A549 (cell line): ENCODE results near the gene PHB1. TPM values are rescaled to one million over a fixed set of nuclear protein-coding genes. Genes with fewer than 3 reads are reported as not detected.

Experiments
- ATAC-seq, 2 experiments: fragments of 200-7000 bp in 1 of 2; fragments of >200 bp in 1 of 2; cut with Nextera tagmentation in 1 of 2; cut with Tn5 transposase in 1 of 2; 3 replicates each; pipeline versions ENCODE4 v1.8.0 to v1.9.1; 2018 to 2020; ENCODE audit warnings: mild to moderate bottlenecking in 1 of 2, moderate library complexity in 1 of 2
- CTCF ChIA-PET: fragments of 300-600 bp; sonication (Branson Sonifier 250); formaldehyde crosslinking; extraction: SDS; loops from one replicate; lab custom pipeline; 2021; ENCODE audit warnings: antibody characterized with exemption, inconsistent platforms; lab: Yijun Ruan, JAX
- POLR2A ChIA-PET: fragments of 350-600 bp; formaldehyde crosslinking; extraction: SDS; loops from one replicate; lab custom pipeline; 2021; ENCODE audit warnings: antibody characterized with exemption, inconsistent platforms; lab: Yijun Ruan, JAX
- DNase-seq, 2 experiments: peaks; one replicate each; pipeline versions ENCODE4 v3.0.0 to v3.0.0-alpha.2; 2011 to 2016; ENCODE audit warnings: low read depth in 1 of 2, low spot score in 1 of 2
- FAIRE-seq: peaks from 2 replicates; lab custom pipeline; 2011; peaks lifted over from hg19 to GRCh38; lab: Jason Lieb, UNC
- H3K27ac ChIP-seq, 2 experiments: fragments of >200 bp; sonication (Bioruptor Twin); formaldehyde crosslinking; 3 replicates each; pipeline ENCODE4 v1.5.1; 2016 to 2017
- H3K4me1 ChIP-seq: fragments of >200 bp; sonication (Bioruptor Twin); formaldehyde crosslinking; 3 replicates; pipeline ENCODE4 v1.6.1; 2016
- H3K4me2 ChIP-seq: fragments of >200 bp; sonication (Bioruptor Twin); formaldehyde crosslinking; 3 replicates; pipeline ENCODE4 v1.6.1; 2016
- H3K4me3 ChIP-seq: fragments of >200 bp; sonication (Bioruptor Twin); formaldehyde crosslinking; 3 replicates; pipeline ENCODE4 v1.5.1; 2016
- H3K9me3 ChIP-seq: fragments of >200 bp; sonication (Bioruptor Twin); formaldehyde crosslinking; 3 replicates; pipeline ENCODE4 v1.6.1; 2016
- CBX2 ChIP-seq: fragments of 200-600 bp; sonication (generic); IDR thresholded peaks from 2 replicates; pipeline ENCODE4 v1.6.1; 2016; ENCODE audit warnings: low read depth, mild to moderate bottlenecking, borderline replicate concordance
- CHD2 ChIP-seq: fragments of 150-350 bp; IDR thresholded peaks from 2 replicates; pipeline ENCODE4 v1.6.1; 2014; ENCODE audit warnings: low read length; ENCODE audit not compliant: partially characterized antibody
- EHF ChIP-seq: fragments of 250-450 bp; sonication (Bioruptor Pico); IDR thresholded peaks from 2 replicates; pipeline ENCODE4 v1.5.0; 2020; ENCODE audit warnings: mild to moderate bottlenecking
- EHMT2 ChIP-seq: fragments of 200-600 bp; sonication (generic); IDR thresholded peaks from 2 replicates; pipeline ENCODE4 v1.6.1; 2016; ENCODE audit warnings: antibody characterized with exemption, low read depth, mild to moderate bottlenecking, moderate library complexity
- ELK1 ChIP-seq: fragments of 150-350 bp; IDR thresholded peaks from 2 replicates; pipeline ENCODE4 v1.6.1; 2014; ENCODE audit warnings: low read depth, mild to moderate bottlenecking, low read length
- EP300 ChIP-seq, 2 experiments: fragments of >200 bp; sonication (Bioruptor Twin); formaldehyde crosslinking; IDR thresholded peaks; 2 replicates in 1 of 2; 3 replicates in 1 of 2; pipeline ENCODE4 v1.6.1; 2016 to 2017
- ESRRA ChIP-seq: fragments of 150-350 bp; IDR thresholded peaks from 2 replicates; pipeline ENCODE4 v1.6.1; 2014; ENCODE audit warnings: mild to moderate bottlenecking, low read length, borderline replicate concordance
- FOSL2 ChIP-seq, 2 experiments: fragments of 450-650 bp in 1 of 2; fragments of >200 bp in 1 of 2; sonication (Bioruptor Twin) in 1 of 2; formaldehyde crosslinking; IDR thresholded peaks; 2 replicates each; pipeline versions ENCODE4 v1.5.0 to v1.6.1; 2016 to 2020; ENCODE audit warnings: mild to moderate bottlenecking in 1 of 2, moderate library complexity in 1 of 2
- GATA3 ChIP-seq: IDR thresholded peaks from 2 replicates; pipeline ENCODE4 v1.6.1; 2012; ENCODE audit warnings: borderline replicate concordance
- HEYL ChIP-seq: fragments of 250-450 bp; sonication (Bioruptor Pico); IDR thresholded peaks from 2 replicates; pipeline ENCODE4 v1.8.0; 2021; ENCODE audit warnings: mild to moderate bottlenecking, moderate library complexity
- JUN ChIP-seq, 2 experiments: fragments of >200 bp; sonication (Bioruptor Twin); formaldehyde crosslinking; IDR thresholded peaks; 2 replicates in 1 of 2; 3 replicates in 1 of 2; pipeline ENCODE4 v1.6.1; 2016 to 2017
- JUNB ChIP-seq: fragments of >200 bp; sonication (Bioruptor Twin); formaldehyde crosslinking; IDR thresholded peaks from 2 replicates; pipeline ENCODE4 v1.6.1; 2016
- MYC ChIP-seq: IDR thresholded peaks from 2 replicates; pipeline ENCODE4 v1.6.1; 2012; ENCODE audit warnings: mild to moderate bottlenecking, inconsistent platforms, low read length, improper control_type of control experiment, borderline replicate concordance
- NPAS2 ChIP-seq: fragments of 250-450 bp; sonication (Bioruptor Pico); IDR thresholded peaks from 2 replicates; pipeline ENCODE4 v1.8.0; 2022; ENCODE audit warnings: mild to moderate bottlenecking, moderate library complexity, borderline replicate concordance
- NR3C1 ChIP-seq: fragments of >200 bp; sonication (Bioruptor Twin); formaldehyde crosslinking; IDR thresholded peaks from 3 replicates; pipeline ENCODE4 v1.6.1; 2017
- POLR2AphosphoS2 ChIP-seq: conservative IDR thresholded peaks from 2 replicates; pipeline ENCODE4 v1.6.1; 2012; ENCODE audit warnings: low read length, improper control_type of control experiment, inconsistent platforms
- RAD21 ChIP-seq, 2 experiments: fragments of >200 bp in 1 of 2; sonication (Bioruptor Twin) in 1 of 2; formaldehyde crosslinking in 1 of 2; IDR thresholded peaks in 1 of 2; conservative IDR thresholded peaks in 1 of 2; 2 replicates in 1 of 2; 3 replicates in 1 of 2; pipeline ENCODE4 v1.6.1; 2012 to 2018; ENCODE audit warnings: inconsistent platforms in 1 of 2
- RCOR1 ChIP-seq: fragments of 150-350 bp; IDR thresholded peaks from 2 replicates; pipeline ENCODE4 v1.6.1; 2014; ENCODE audit warnings: antibody characterized with exemption, low read length, low read depth
- SREBF2 ChIP-seq: fragments of 450-650 bp; IDR thresholded peaks from 2 replicates; pipeline ENCODE4 v1.6.1; 2014; ENCODE audit warnings: mild to moderate bottlenecking, moderate library complexity
- TFCP2L1 ChIP-seq: fragments of 250-450 bp; sonication (Bioruptor Pico); IDR thresholded peaks from 2 replicates; pipeline ENCODE4 v1.5.0; 2021; ENCODE audit warnings: mild to moderate bottlenecking
- ZC3H11A ChIP-seq: fragments of 450-650 bp; IDR thresholded peaks from 2 replicates; pipeline ENCODE4 v1.6.1; 2014; ENCODE audit warnings: antibody characterized with exemption, mild to moderate bottlenecking
- ZFP36 ChIP-seq: fragments of 450-650 bp; IDR thresholded peaks from 2 replicates; pipeline ENCODE4 v1.6.1; 2014; ENCODE audit warnings: borderline replicate concordance; ENCODE audit not compliant: partially characterized antibody
- ZSCAN20 ChIP-seq: fragments of 250-450 bp; sonication (Bioruptor Pico); IDR thresholded peaks from 2 replicates; pipeline ENCODE4 v1.8.0; 2022; ENCODE audit warnings: mild to moderate bottlenecking, moderate library complexity
- WGBS: methylation state at CpG from one replicate; pipeline ENCODE4 v1.1.6; 2017; ENCODE audit errors: missing lambda C conversion rate; 5-methylcytosine and 5-hydroxymethylcytosine counted together
- polyA plus RNA-seq, 4 experiments: library from polyadenylated mRNA; depleted of rRNA in 3 of 4; stranded (reverse); fragments of >200 nt; fragmentation: RNase III in 1 of 4; extraction: RNeasy Plus Mini Kit Qiagen cat#74134 plus additional on column Dnase treatment in 1 of 4; gene quantifications; 2 replicates in 3 of 4; 3 replicates in 1 of 4; pipeline ENCODE4 v1.2.3, GENCODE V29; 2011 to 2017
- TF ChIP-seq, protein P1 (sequence below): fragments of >200 bp; sonication (Bioruptor Twin); formaldehyde crosslinking; IDR thresholded peaks from 3 replicates; pipeline ENCODE4 v1.5.1; 2016
- TF ChIP-seq, protein P2 (sequence below): IDR thresholded peaks from 2 replicates; pipeline ENCODE4 v1.6.1; 2012
- TF ChIP-seq, protein P3 (sequence below): fragments of >200 bp; sonication (Bioruptor Twin); formaldehyde crosslinking; IDR thresholded peaks from 2 replicates; pipeline ENCODE4 v1.6.1; 2016
- TF ChIP-seq, protein P4 (sequence below): IDR thresholded peaks from 2 replicates; pipeline ENCODE4 v1.6.1; 2012; ENCODE audit warnings: low read depth, borderline replicate concordance
- TF ChIP-seq, protein P5 (sequence below): fragments of 450-650 bp; IDR thresholded peaks from 2 replicates; pipeline ENCODE4 v1.6.1; 2014; ENCODE audit warnings: antibody characterized with exemption
- TF ChIP-seq, protein P6 (sequence below): fragments of 200-600 bp; sonication (generic); IDR thresholded peaks from 2 replicates; pipeline ENCODE4 v1.6.1; 2016; ENCODE audit warnings: antibody characterized with exemption, mild to moderate bottlenecking, moderate library complexity

Gene PHB1
- polyA plus RNA-seq, 2 of the 4 experiments (the other 2 are of a cell fraction) = 432 to 480 TPM

DNA sequence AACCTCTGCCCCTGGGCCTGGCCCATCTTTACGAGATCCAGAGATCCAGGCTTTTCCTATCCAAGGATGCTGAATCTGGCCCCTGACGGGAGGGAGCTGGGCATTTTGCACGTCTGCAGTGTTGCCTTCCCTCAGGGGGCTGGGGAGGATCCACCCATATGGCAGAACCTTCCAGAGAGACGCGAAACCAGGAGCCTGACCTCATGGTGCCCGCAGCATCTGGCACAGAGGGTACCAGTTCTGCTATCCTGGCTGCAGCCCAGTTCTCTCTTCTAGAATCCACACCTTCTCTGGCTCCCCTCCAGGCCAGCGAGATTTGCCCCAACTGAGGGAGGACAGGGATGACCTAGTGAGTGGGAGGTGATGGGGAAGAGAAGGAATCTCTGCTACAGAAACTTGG lies 32.1 kb downstream of the PHB1 start:
- POLR2A ChIA-PET = interaction anchor here (0.7 kb wide), 1 partner anchor 20 kb away, joined by 3 read pairs; no protein-coding TSS in a partner anchor
- Histone ChIP-seq H3K27ac (no peak overlapping the region), H3K4me2 (no peak overlapping the region), H3K4me1 (no peaks in the 10 kb centered on the region), H3K9me3 (peaks cover 26% of the 10 kb centered on the region), H3K4me3 (no peak overlapping the region)
- CTCF ChIA-PET = interaction anchor here (1.0 to 3.9 kb wide), 9 partner anchors 12 to 174 kb away, joined by 3 to 15 read pairs (median 7); no protein-coding TSS in a partner anchor
- TF ChIP-seq, protein P1, sequence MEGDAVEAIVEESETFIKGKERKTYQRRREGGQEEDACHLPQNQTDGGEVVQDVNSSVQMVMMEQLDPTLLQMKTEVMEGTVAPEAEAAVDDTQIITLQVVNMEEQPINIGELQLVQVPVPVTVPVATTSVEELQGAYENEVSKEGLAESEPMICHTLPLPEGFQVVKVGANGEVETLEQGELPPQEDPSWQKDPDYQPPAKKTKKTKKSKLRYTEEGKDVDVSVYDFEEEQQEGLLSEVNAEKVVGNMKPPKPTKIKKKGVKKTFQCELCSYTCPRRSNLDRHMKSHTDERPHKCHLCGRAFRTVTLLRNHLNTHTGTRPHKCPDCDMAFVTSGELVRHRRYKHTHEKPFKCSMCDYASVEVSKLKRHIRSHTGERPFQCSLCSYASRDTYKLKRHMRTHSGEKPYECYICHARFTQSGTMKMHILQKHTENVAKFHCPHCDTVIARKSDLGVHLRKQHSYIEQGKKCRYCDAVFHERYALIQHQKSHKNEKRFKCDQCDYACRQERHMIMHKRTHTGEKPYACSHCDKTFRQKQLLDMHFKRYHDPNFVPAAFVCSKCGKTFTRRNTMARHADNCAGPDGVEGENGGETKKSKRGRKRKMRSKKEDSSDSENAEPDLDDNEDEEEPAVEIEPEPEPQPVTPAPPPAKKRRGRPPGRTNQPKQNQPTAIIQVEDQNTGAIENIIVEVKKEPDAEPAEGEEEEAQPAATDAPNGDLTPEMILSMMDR = no peak
- TF ChIP-seq, protein P2, sequence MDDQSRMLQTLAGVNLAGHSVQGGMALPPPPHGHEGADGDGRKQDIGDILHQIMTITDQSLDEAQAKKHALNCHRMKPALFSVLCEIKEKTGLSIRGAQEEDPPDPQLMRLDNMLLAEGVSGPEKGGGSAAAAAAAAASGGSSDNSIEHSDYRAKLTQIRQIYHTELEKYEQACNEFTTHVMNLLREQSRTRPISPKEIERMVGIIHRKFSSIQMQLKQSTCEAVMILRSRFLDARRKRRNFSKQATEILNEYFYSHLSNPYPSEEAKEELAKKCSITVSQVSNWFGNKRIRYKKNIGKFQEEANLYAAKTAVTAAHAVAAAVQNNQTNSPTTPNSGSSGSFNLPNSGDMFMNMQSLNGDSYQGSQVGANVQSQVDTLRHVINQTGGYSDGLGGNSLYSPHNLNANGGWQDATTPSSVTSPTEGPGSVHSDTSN = no peak
- no peak for TF ChIP-seq JUNB
- TF ChIP-seq, protein P3, sequence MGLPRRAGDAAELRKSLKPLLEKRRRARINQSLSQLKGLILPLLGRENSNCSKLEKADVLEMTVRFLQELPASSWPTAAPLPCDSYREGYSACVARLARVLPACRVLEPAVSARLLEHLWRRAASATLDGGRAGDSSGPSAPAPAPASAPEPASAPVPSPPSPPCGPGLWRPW = no peak
- TF ChIP-seq TFCP2L1 = no peak
- TF ChIP-seq, protein P4, sequence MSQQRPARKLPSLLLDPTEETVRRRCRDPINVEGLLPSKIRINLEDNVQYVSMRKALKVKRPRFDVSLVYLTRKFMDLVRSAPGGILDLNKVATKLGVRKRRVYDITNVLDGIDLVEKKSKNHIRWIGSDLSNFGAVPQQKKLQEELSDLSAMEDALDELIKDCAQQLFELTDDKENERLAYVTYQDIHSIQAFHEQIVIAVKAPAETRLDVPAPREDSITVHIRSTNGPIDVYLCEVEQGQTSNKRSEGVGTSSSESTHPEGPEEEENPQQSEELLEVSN = no peak
- TF ChIP-seq MYC = no peak
- TF ChIP-seq SREBF2 = no peak
- TF ChIP-seq NR3C1 = no peak
- TF ChIP-seq EP300 (IDR thresholded peaks at IDR 0.05) = no peak
- no peak for TF ChIP-seq CBX2
- TF ChIP-seq EHMT2 = no peak
- no peak for TF ChIP-seq JUN (IDR thresholded peaks at IDR 0.05)
- TF ChIP-seq ZC3H11A = no peak
- DNase-seq = no peak
- no peak for FAIRE-seq
- ATAC-seq = no peak
- 46% methylated on average over 7 of the region's 7 CpGs for WGBS

GRCh38 chr17:49381793-49382192 lies 32.9 kb downstream of the PHB1 start:
- DNase-seq (no peak), ATAC-seq (peak; percentile 39 to 41; a peak in 4 of 6 replicates), FAIRE-seq (no peak)
- no peak overlapping the region for H3K4me3 ChIP-seq
- H3K9me3 ChIP-seq = peaks cover 33% of the 10 kb centered on the region
- ChIA-PET CTCF (interaction anchor here (0.6 to 3.9 kb wide), 11 partner anchors 12 to 91 kb away, joined by 3 to 15 read pairs (median 4); no protein-coding TSS in a partner anchor), POLR2A (no interaction called here)
- 49% methylated on average over 5 of the region's 5 CpGs for WGBS
- no peaks in the 10 kb centered on the region for H3K4me1 ChIP-seq
- no peak overlapping the region for H3K27ac ChIP-seq
- no peak overlapping the region for H3K4me2 ChIP-seq
- TF ChIP-seq, protein P5, sequence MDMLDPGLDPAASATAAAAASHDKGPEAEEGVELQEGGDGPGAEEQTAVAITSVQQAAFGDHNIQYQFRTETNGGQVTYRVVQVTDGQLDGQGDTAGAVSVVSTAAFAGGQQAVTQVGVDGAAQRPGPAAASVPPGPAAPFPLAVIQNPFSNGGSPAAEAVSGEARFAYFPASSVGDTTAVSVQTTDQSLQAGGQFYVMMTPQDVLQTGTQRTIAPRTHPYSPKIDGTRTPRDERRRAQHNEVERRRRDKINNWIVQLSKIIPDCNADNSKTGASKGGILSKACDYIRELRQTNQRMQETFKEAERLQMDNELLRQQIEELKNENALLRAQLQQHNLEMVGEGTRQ = no peak
- no peak for TF ChIP-seq ELK1
- TF ChIP-seq RCOR1 = no peak
- TF ChIP-seq, protein P6, sequence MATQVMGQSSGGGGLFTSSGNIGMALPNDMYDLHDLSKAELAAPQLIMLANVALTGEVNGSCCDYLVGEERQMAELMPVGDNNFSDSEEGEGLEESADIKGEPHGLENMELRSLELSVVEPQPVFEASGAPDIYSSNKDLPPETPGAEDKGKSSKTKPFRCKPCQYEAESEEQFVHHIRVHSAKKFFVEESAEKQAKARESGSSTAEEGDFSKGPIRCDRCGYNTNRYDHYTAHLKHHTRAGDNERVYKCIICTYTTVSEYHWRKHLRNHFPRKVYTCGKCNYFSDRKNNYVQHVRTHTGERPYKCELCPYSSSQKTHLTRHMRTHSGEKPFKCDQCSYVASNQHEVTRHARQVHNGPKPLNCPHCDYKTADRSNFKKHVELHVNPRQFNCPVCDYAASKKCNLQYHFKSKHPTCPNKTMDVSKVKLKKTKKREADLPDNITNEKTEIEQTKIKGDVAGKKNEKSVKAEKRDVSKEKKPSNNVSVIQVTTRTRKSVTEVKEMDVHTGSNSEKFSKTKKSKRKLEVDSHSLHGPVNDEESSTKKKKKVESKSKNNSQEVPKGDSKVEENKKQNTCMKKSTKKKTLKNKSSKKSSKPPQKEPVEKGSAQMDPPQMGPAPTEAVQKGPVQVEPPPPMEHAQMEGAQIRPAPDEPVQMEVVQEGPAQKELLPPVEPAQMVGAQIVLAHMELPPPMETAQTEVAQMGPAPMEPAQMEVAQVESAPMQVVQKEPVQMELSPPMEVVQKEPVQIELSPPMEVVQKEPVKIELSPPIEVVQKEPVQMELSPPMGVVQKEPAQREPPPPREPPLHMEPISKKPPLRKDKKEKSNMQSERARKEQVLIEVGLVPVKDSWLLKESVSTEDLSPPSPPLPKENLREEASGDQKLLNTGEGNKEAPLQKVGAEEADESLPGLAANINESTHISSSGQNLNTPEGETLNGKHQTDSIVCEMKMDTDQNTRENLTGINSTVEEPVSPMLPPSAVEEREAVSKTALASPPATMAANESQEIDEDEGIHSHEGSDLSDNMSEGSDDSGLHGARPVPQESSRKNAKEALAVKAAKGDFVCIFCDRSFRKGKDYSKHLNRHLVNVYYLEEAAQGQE = no peak
- TF ChIP-seq ZSCAN20 (CRISPR knock-in tag) = no peak
- TF ChIP-seq NPAS2 = no peak
- TF ChIP-seq ZFP36 = no peak
- no peak for TF ChIP-seq EHF (CRISPR knock-in tag)
- no peak for TF ChIP-seq FOSL2 (IDR thresholded peaks at IDR 0.05)
- TF ChIP-seq FOSL2 (CRISPR knock-in tag; IDR thresholded peaks at IDR 0.05) = no peak
- no peak for TF ChIP-seq ESRRA
- no peak for TF ChIP-seq CHD2
- no peak for TF ChIP-seq MYC
- no peak for TF ChIP-seq GATA3
- no peak for TF ChIP-seq POLR2AphosphoS2
- TF ChIP-seq RAD21 (conservative IDR thresholded peaks at IDR 0.05 in 1 of 2, IDR thresholded peaks at IDR 0.05 in 1 of 2) = no peak
- TF ChIP-seq HEYL (CRISPR knock-in tag) = no peak
